Measurements from ENCODE around the gene ECSIT.
A peak's percentile ranks its signal among the peaks of the same experiment; 100 is the strongest.
"Not testable (repeated sequence)": the region's sequence is repeated elsewhere in the genome, so short reads cannot be mapped to it uniquely, and the experiment has no call there.

Gene ECSIT

DNA sequence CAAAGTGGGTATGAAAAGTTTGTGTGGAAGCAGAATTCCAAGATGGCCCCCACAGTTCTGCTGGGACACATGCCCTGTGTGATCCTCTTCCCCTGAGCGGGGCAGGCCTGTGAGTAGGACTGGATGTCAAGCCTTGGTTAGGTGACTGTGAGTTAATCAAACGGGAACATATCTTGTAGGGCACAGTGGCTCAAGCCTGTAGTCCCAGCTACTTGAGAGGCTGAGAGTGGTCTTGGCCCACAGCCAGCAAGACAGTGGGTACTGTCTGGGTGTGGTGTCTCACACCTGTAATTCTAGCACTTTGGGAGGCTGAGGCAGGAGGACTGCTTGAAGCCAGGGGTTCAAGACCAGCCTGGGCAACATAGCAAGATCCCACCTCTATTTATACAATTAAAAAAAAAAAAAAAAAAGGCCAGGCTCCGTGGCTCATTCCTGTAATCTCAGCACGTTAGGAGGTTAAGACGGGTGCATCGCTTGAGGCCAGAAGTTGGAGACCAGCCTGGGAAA lies 29.7 kb downstream of the ECSIT start:
- DNase-seq, result no peak

DNA sequence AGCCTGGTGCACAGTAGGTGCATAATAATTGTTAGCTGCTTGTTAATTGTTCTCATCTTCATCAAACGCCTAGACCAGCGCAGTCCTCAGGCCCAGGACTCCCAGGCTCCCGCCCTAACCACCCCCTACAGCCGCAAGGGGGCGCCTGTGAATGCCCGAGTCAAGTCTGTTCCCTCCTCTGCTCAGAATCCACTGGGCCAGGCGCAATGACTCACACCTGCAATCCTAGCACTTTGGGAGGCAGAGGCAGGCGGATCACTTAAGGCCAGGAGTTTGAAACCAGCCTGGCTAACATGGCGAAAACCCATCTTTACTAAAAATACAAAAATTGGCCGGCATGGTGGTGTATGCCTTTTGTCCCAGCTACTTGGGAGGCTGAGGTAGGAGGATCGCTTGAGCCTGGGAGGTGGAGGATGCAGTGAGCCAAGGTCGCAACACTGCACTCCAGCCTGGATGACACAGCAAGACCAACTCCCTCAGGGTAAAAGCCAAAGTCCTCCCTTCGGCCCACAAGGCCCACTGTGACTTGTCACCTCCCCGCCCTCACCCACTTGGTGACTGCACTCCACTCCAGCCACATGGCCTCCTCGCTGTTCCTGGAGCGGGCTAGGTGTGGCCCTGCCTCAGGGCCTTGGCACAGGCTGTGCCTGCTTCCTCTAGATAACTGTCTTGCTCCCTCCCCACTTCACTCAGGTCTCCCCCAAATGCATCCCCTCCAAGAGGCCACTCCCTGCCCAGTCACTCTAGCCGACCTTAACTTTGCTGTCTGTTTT lies 32.4 kb downstream of the ECSIT start:
- DNase-seq, result peak; percentile 69

DNA sequence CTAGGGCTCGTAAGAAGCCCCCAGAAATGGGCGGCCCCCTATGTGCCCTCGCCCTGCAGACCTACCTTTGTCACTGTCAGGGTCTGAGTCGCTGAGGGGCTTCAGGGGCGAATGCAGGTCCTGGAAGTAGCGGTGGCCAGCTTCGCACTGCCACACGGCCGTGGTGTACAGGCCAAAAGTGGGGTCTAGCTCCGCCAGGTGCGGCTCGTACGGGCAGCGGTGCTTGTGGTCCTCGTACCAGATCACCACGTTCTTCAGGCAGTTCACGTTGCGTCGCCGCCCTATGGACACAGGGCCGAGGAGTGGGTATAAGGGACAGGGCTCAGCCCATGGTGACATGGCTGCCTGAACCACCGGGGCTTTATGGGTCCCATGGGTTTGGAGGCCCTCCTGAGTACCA lies 33.0 kb downstream of the ECSIT start:
- DNase-seq, result no peak

DNA sequence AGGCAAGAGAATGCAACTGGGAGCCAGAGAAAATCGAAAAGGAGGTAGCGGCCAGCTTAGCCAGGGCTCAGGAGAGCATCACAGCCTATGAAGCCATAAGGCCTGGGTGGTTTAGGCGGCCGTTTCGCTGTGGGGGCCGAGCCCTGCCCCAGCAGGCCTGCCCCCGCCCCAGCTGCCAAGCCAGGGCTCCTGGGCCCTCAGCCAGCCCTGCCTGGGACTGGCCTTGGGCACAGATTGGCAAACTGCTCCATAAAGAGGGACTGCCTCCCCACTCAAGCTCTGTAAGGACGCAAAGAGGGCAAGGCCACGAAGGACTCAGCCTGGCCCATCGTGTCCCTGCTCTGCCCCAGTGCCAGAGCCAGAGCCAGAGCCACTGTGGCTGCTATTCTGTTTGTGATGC lies 33.5 kb downstream of the ECSIT start:
- no peak for DNase-seq

DNA sequence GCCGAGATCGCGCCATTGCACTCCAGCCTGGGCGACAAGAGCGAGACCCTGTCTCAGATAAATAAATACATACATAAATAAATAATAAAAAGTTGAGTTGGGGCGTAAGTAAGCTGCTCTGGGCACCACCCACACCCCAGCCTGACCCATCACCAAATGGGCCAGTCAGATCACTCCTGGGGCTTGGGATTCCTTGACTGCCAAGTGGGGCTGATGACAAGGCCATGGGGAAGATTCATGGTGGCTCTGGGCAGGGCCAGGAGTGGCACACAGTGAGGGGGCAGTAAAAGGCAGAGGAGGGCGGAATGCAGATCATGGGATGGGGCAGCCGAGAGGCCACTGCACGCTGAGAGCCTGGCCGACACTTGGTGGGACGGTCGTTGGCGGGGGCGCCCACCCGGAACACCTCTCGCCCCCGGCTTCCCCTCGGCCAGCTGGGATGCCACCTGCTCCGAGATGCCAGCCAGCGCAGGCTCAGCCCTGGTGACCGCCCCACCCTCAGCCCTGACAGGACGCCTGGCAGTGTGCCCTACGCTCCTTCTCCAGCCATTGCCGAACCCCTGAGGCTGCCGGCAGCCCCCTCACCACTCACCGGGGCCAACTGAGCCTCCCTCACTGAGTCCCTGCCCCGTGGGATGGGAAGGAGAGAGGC lies 34.2 kb downstream of the ECSIT start:
- DNase-seq, result no peak

DNA sequence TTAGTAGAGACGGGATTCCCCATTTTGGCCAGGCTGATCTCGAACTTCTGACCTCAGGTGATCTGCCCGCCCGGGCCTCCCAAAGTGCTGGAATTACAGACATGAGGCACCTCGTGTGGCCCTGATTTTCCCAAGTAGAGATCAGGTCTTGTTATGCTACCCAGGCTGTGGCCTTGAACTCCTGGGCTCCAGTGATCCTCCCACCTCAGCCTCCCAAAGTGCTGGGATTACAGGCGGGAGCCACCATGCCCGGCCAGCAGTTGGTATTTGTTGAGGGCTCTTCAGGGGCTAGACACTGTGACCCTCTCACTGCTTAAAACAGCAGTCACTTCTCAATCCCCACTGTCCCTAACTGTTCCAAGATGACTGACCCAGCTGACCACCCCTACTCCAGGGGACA lies 39.6 kb downstream of the ECSIT start:
- DNase-seq, result no peak

DNA sequence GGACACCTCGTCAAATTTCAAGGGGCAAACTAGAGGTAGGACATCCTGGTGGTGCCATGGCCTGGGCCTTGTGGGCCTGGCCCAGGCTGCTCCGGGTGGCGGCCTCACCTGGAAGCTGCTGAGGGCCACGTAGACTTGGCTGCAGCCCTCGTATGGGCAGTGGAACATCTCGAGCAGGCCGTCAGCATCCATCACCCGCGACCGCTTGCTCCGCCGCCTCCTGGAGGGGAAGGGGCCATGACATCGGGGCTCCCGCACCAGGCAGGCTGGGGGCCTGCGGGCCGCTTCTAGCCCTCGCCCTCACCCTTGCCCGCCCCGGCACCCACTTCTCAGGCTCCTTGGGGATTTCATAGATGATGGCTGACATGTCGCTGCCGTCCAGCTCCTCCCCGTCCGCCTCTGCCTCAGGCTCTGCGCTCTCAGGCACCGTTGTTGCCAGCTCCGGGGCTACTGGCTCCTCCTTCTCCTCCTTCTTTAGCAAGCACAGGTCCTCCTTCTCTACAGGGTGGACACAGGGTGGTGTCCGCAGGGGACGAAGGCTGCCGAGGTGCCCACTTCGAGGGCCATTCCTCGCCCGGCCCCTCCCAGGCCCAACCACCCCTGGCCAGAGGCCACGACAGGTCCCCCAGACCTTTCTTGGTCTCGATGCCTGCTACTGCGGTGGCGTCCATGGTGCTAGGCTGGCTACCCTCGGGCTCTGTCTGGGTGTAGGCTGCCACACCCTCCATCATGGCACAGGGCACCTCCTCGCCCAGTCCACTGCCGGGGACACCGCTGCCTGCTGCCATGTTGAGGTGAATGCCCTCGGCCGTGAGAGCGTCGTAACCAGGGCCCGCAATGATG lies 42.1 kb downstream of the ECSIT start:
- no peak for DNase-seq

DNA sequence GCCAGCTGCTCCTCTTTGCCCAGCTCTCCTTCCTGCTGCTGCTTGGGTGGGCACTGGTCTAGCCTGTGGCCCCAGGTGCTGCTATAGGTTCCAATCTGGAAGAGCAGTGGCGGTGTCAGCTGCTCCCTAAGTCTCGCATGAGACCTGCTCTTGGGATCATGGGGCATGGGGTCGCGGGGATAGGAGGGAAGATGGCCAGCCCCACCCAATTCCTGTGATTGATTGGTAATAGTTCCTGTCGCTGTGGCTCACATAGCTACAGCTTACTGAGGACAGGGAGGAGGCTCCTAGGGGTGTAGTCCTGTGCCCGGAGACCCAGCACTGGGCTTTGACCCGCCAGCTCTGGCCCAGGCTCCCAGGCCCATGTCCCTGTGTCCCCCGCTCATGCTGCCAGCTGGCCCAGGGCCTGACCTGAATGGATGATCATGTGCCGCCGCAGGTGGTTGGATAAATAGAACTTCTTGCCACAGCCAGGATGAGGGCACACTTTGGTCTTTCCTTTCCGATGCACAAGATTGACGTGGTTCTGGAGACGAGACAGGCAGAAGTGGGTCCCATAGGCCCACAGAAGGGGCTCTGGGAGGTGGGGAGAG lies 43.6 kb downstream of the ECSIT start:
- no peak for DNase-seq

DNA sequence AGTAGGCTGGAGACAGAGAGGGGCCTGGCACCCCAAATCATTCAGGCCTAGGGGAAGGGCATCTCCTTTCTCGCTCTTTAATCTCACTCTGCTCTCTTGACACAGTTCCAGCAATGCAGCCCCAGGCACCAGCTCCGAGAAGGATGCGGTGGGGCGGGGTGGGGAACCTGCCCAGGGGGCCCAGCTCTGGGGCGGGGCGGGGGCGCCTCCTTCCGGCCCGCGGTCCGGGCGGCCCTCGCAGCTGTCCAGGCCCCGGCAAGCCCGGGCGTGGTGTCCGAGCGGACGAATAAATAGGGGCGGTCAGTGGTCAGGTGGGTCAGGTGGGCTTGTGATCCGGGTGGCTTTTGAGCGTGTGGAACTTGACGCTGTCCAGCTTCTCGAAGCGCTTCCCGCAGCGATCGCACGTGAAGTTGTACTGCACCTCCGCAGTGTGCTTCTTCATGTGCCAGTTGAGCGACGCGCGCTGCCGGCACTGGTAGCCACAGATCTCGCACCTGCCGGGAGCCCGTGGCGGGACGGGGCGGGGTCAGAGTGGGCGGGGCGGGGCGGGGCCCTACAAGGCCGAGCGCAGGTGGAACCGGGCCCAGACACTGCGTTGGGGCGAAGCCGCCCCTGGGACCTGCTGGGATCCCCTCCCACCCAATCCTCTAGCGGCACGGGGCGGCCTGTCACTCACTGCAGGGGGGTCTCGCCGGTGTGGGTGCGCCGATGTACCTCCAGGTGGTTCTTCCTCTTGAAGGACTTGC lies 45.4 kb downstream of the ECSIT start:
- DNase-seq, result no peak

DNA sequence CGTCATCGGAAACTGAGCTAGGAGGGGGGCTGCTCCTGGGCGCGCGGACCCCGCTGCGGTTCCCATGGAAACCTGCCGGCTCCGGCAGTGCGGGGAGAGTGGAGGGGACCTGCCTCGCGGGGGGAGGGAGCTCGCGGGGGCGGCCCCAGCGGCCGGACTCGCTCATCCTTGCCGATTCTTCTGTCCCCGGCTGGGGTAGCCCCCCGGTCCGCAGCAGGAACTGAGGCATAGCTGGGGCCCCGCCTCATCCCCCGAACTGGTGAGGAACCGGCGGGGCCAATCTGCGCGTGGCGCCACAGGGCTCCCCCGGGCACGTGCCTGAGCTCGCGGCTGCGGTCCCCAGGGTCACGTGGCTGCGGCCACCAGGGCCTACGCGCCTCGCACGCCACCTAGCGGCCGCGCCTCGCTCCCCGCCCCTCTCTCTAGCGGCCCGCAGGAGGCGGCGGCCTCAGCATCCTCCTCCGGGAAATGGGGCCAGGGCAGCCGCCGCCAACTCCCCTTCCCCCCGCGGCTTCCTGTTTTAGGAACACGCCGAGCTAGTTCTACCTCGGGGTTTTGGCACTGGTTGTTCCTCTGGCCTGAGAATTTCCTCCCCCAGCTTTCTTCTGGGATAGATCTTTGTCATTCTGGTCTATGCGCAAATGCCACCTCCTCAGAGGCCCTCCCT lies 46.4 kb downstream of the ECSIT start:
- DNase-seq, result peak; percentile 94

DNA sequence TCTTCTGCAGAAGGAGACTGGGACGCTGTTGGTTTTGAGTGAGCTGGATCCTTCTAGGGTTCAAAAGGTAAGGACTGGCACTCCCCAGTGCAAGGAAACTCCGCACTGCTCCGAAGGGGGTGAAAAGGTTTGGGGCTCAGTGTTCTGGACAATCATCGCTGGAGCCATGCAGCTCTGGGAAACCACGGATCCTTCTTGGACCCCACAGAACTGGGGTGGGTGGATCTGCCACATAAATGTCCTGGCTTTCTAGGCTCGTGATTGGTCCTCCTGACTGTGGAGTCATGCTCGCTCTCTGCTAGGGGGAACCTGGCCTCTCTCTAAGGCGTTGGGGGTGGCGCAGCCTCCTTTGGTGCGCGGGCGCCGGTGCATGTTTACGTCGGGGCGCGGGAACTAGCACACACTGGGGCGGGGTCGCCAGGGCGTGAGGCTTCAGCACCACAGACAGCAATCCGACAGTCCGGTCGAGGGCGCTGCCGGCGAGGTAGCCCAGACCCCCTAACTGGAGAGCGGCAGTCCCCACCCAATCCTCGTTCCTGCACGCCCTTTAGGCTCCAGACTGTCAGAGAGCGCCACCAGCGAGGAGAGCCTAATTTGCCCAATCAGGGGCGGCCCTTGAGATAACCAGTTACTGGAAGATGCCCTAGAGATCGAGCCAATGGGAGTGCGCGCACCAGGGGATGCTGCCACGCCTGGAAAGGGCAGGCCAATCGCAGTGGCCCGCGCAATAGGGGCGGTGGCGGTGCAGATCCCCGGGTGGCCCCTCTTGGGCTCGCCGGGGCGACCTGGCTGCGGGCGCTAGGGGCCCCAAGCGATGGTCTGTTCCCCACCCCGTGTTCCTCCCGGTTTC lies 47.2 kb downstream of the ECSIT start:
- DNase-seq, result peak; percentile 63

DNA sequence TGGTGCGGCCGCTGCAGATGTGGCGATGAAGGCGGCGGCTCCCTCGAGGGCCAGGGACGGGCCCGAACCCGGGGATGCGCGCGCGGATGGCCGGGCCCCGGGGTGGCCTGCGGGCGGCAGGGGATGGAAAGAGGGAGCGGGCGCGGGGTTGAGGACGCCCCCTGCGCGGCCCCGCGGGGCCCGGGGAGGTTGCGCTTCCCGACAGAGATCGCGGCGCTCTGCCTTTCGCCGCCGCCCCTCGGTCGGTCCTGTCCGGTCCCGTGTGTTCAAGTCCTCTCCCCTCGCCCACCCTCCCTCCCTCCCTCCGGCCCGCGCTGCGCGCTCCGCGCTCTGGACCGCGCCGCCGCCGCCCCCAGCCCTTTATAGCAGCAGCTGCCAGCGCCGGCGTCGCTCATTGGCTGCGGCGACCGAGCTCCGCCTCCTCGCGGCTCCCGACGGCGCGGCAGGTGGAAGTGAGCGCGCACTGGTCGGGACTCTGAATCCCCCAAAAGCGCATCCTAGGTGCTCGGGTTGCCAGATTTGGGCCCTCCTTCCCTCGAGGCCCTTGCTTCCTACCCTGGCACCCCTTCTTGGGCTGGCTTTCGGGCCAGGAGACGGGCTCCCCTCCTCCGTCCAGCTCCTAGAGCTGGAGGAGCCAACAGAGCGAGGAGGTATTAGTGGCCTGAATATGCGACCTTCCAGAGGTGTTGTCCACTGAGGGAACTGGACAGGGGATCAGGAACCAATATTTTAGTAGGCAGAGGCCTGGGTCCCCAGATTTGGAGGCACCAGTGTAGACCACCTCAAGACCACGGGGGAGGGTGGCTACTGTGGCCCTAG lies 48.0 kb downstream of the ECSIT start, which contains the start of gene ELAVL3:
TSS of gene ELAVL3 (minus strand) at position 332 of the 819 bp plus-strand sequence. CDS start 438 bp downstream, outside the sequence.
- DNase-seq, result no peak

DNA sequence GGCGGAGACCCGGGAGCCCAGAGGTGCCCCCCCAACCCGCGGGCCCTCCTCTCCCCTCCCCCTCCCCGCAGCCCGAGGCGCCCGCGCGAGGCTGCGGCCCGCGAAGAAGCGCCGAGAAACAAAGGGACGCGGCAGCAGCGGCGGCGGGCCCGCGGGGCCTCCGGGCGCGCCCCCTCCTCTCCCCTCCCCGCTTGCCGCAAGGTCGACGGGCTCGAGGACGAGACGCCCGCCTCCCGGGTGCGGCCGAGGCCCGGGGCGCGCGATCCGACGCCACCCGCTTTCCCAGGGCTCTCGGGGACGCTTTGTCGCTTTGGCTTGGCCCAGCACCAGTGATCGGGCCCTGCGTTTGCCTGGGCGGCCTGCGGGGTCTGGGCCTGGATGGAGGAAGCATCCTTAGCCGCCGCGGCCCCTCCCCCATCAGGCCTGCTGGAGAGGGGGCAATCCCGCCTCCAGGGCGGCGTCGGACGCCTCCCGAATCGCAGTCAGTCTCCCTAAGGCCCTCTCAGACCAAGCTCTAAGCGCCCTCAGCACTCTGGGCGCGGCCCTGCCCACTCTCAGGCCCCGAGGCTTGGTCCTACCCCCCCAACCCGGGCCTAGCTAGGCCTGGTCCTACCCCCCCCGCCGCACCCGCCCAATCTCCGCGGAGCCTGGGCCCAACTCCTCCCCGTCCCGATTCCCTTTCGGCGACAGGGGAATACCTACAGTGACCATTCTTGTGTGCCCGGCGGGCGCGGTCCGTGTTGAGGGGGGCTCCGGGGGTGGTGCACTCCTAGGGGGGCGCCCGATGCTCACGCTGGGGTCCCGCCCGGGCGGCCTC lies 48.8 kb downstream of the ECSIT start:
- DNase-seq, result no peak

DNA sequence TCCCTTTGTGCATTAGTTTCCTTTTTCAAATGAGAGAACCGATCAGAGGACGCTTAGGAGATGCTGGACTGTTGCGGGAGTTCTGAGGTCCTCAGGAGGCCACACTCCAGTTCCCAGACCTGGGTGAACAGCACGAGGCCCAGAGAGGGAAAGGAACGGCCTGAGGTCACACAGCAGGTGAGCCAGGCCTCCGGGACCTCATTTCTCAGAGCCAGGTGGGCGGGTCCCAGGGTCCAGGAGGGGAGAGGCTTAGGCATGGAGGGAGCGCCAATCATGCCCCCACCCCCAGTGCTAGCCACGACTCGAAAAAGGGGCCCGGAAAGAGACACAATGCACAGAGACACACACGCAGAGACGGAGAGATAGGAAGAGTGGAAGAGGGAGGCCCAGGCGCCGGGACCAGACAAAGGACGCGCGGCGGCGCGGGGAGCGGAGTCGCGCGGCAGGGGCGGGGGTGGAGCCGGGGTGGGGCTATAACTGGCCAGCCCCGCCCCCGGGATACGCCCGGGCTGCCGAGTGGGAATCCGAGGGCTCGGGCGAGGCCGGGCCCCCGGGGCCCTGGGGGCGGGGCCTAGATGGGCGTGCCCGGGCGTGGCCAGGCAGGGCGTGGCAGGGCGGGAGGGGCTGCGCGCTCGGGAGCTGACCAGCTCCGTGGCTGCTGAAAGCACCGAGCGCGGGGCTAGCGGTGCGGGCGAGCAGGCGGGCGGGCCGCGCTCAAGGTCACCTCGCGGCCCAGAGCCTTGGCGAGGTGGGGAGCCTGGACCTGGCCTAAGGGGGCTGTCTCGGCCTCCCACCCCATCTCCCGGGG lies 49.6 kb downstream of the ECSIT start:
- no peak for DNase-seq

DNA sequence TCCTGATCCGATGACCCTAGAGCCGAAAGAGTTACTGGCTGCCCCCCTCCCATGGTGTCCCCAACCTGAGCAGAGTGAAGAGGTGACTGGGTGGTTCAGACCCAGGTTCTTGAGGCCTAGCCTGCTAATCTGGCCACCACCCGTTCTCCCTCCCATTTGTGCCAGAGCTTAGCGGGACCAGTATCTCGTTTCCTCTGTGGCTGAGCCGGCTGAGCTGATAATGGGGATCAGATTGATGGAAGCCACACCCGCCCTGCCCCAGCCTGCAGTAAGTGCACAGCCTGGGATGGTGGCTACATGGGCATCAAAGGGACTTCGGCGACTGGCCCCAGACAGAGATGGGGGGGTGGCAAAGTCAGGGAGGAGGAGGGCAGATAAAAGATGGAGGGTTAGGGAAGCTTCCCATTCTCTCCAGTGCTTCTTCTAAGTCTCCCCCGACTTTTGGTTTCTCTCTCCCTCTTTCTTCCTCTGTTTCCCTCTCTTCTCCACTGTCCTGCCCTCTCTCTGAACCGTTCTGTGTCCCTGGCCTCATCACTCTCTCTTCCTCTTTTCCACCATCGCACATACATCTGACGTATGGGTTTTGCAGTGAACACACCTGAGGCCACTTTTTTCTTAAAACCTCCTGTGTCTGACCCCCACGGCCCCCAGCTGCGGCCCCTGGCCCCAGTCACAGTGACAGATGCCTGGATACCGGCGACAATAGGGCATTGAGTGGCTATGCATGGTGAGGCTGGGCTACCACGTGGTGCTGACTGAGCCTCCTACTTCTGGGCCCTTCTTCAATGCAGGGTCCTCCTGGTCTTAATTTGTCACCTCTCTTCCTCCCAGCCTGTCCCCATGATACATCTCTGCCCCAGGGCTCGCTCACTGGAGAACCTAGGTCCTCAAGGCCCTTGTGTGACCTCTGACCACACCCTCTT lies 50.5 kb downstream of the ECSIT start:
- DNase-seq, result no peak

DNA sequence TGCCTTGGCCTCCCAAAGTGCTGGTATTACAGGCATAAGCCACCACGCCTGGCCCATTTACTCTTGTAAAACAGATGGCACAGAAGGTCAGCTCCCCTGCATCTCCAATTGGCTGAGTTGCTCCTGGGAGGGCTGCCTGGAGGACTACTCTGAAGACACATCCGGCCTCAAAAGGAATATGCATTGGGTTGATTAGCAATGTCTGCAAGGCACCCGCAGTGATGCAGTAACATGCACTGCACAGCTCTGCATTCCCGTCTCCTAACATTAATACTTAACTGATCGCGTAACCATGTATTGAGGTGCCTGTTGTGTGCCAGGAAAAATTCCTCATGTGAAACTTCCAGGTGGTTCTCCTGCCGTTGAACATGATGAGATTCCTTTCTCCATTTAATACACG lies 53.1 kb downstream of the ECSIT start:
- no peak for DNase-seq

DNA sequence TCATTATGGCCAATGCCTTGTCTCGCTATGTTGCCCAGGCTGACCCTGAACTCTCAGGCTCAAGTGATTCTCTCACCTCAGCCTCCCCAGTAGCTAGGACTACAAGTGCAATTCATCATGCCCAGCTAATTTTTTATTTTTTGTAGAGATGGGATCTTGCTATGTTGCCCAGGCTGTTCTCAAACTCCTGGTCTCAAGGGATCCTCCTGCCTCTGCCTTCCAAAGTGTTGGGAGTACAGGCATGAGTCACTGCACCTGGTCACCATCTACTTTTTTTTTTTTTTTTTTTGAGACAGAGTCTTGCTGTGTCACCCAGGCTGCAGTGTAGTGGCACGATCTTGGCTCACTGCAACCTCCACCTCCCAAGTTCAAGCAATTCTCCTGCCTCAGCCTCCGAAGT lies 53.6 kb downstream of the ECSIT start:
- not testable (repeated sequence) for DNase-seq

All from activated CD4-positive, CD25-positive, alpha-beta regulatory T cell treated with anti-CD3 and anti-CD28 coated beads, Interleukin-2, amount 50 U/mL, for 72 hours (primary cell).